ENCODE results near the gene ANO3.
"Not testable (repeated sequence)": the region's sequence is repeated elsewhere in the genome, so short reads cannot be mapped to it uniquely, and the experiment has no call there.

The ANO3 gene

GRCh38 chr11:26626346-26626745 is 294.4 kb downstream of the ANO3 start:
- no peak for DNase-seq (ENCODE audit: low spot score)

DNA sequence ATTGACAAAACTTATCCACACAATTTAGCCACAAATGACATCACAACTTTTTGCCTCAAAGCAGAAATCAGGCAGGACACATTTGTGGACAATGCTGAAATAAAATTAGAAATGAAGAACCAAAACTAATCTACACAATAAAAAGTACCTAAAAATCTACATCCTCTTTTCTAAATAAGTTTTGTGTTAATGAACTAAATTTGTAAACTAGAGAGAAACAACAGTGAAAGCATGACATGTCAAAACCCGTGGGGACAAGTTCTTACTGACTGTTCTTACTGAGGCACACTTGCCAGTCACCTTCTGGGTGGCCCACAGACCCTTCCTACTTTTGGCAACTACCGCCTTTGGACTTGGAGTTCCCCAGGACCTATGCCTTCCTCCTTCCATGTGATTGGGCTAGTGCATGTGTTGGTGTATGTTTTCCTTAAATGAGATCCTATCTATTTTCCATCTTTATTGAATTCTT is 300.8 kb downstream of the ANO3 start:
- DNase-seq (ENCODE audit: low spot score): no peak

DNA sequence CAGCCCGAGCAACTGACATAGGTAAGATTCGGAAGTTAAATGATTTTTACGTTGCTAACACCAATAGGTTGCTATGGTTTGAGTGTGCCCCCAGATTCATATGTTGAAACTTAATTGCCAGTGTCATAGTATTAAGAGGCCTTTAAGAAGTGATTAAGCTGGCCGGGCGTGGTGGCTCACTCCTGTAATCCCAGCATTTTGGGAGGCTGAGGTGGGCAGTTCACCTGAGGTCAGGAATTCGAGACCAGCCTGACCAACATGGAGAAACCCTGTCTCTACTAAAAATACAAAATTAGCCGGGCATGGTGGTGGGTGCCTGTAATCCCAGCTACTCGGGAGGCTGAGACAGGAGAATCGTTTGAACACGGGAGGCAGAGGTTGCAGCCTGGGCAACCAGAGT is 311.4 kb downstream of the ANO3 start:
- not testable (repeated sequence) for DNase-seq (ENCODE audit: low spot score)

- DNase-seq (ENCODE audit: low spot score): peak; percentile 60
Observed at GRCh38 chr11:26649884-26650283, 318.0 kb downstream of the ANO3 start.

DNA sequence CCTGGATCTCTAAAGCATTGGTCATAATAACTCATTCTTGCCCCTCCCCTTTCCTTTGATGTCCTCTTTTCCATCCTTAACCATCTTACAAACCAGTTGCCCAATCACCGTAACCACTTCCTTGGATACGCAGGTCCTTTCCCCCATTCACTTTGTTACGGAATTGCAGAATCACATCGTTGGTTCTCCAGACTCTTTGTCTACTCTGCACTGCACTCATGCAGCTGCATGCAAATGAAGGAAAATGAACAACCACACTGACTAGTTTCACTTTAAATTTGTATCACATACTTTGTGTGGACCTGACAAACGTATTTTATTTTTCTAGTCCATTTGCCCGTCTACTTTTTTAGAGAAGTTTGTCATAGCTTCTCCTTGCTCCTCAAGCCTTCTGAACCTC is 320.0 kb downstream of the ANO3 start:
- DNase-seq (ENCODE audit: low spot score): no peak

GRCh38 chr11:26655287-26655686 is 323.4 kb downstream of the ANO3 start:
- no peak for DNase-seq (ENCODE audit: low spot score)

DNA sequence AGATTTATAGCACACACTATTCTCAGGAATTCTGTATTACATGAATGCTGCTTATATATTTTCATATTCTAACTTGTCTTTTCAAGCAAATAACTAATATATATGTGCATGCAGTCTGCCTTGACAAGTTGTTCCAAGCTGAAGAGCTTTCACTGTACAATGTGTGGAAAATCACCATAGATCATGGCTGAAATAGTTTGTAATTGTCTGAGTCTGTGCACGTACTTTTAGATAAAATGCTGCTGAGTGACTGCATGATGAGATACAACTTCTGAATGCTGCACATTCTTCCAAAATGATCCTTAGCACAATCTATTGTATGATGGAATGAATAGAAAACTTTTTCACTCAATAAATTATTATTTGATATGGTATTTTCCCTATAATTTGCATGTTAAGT is 331.0 kb downstream of the ANO3 start:
- no peak for DNase-seq (ENCODE audit: low spot score)

DNA sequence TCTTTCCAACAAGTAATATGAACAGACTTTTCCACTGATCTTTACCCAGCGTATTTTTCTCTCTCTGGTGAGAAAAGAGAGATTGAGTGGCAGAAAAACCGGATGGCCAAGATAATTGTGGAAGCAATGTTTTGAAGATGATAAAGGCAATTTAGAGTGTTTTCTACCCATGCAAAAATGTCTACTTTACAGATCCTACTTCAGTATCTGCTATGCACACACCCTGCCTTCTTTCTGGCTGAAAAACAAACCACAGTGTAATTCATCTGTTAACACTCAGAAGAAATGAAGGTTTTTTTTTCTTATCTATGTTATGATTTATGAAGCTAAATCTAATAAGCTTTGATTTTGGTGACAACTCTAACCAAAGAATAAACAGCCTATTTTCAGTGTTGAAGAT is 333.1 kb downstream of the ANO3 start:
- DNase-seq (ENCODE audit: low spot score): no peak

DNA sequence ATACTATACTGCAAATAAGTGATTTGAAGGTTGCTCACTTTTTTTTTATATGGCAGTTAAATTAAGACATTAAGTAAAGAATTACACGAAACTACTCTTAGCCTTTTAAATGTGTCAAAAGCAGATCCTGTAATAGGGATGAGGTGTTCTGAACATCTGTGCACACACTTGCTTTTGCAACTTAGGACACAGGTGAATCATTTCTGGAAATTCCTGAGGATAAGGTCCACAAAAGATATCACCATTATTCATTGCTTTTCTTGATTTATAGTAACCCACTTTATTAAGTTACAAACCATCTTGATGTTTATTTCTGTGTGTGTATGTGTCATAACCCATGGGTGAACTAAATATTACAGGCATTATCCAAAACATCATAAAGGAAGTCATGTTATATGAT is 334.0 kb downstream of the ANO3 start:
- no peak for DNase-seq (ENCODE audit: low spot score)

- no peak for DNase-seq (ENCODE audit: low spot score)
Observed at GRCh38 chr11:26675233-26675928, 343.5 kb downstream of the ANO3 start.

- no peak for DNase-seq (ENCODE audit: low spot score)
Observed at GRCh38 chr11:26676641-26677040, 344.7 kb downstream of the ANO3 start.

- DNase-seq (ENCODE audit: low spot score): no peak
Observed at GRCh38 chr11:26677566-26677965, 345.6 kb downstream of the ANO3 start.

GRCh38 chr11:26687351-26687750 is 355.4 kb downstream of the ANO3 start:
- DNase-seq (ENCODE audit: low spot score): no peak

GRCh38 chr11:26688701-26689100 is 356.8 kb downstream of the ANO3 start:
- DNase-seq (ENCODE audit: low spot score): no peak

GRCh38 chr11:26696330-26696729 is 364.4 kb downstream of the ANO3 start:
- no peak for DNase-seq (ENCODE audit: low spot score)

DNA sequence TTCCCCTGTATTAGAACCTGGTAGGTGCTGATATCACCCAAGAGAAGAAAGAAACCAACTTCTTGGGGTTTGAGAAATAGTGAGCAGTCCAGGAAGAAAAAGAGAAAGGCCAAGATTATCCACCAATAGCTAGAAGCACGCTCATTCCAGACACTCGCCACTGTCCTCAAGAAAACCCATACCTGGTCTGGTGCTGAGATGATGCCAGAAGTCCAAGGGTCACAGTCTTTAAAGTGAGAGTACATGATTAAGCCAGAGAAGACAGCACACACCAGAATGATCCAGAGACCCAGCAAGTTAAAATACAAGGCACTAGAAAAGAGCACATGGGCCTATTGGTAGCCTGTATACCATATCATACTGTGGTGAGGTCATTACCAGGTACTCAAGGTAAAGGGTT is 366.3 kb downstream of the ANO3 start:
- DNase-seq (ENCODE audit: low spot score): no peak

DNA sequence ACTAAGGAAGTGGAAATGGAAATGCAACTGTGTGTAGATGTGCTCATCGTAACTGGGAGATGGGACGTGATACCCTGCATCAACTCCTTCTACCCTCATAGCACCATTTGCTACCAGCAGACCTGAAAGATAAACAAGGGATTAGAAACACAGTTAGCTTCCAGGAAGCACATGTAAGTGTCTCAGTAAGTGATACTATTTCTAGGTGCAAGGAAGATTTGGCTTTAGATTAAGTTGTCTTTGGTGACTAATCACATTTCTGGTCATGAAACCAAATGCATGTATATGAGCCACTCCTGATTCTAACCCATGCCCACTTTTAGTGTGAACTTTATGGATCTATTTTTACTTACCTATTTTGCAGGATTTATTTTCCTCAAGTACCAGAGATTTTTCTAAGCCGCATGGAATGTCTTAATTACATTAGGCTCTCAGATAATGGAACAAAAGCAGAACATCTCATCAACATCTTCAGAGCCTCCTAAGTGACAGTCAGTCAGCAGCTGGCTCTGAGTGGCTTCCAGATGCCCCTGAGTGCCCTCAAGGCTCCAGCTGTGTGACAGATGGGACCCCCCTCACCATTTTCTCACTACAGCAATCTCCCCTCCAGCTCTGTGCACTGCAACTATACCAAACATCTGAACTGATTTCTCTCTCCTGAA is 368.8 kb downstream of the ANO3 start:
- DNase-seq (ENCODE audit: low spot score): no peak

DNA sequence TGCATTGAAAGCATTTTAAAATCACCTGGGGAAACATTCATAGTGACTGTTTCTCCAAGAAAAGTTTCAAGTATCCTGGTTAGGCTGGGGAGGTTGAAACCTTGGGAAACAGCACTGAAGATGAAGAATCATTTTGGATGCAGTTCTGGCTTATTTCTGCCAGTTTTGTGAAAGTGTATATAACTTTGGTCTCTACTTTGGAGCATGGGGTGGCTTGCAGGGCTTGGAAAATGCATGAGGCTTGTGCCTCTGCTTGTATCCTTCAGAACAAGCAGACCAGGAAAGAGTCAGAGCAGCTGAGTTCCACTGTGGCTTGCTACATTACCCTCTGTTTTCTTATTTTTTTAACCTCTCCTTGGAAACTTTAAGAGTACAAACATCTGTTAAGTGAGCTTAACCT is 370.5 kb downstream of the ANO3 start:
- DNase-seq (ENCODE audit: low spot score): no peak

- DNase-seq (ENCODE audit: low spot score): no peak
Observed at GRCh38 chr11:26703411-26704191, 371.7 kb downstream of the ANO3 start.

- no peak for DNase-seq (ENCODE audit: low spot score)
Observed at GRCh38 chr11:26704249-26704648, 372.3 kb downstream of the ANO3 start.

- DNase-seq (ENCODE audit: low spot score): no peak
Observed at GRCh38 chr11:26706181-26706580, 374.3 kb downstream of the ANO3 start.

GRCh38 chr11:26708736-26709456 is 377.0 kb downstream of the ANO3 start:
- no peak for DNase-seq (ENCODE audit: low spot score)
